H9 (cell line): ENCODE data around the gene SFRP2. TPM values are rescaled to one million over a fixed set of nuclear protein-coding genes. Genes with fewer than 3 reads are reported as not detected.

Experiments used
- DNase-seq: peaks from one replicate; pipeline ENCODE4 v3.0.0-alpha.2; 2017
- H2AFZ ChIP-seq: one replicate; pipeline ENCODE4 v1.6.1; 2013; ENCODE audit warnings: mild to moderate bottlenecking, low read length, control low read depth, moderate library complexity
- H2AK5ac ChIP-seq: 2 replicates; pipeline ENCODE4 v1.6.1; 2013; ENCODE audit warnings: low read length, control low read depth, mixed read lengths; ENCODE audit not compliant: insufficient read length
- H2BK120ac ChIP-seq: one replicate; pipeline ENCODE4 v1.6.1; 2013; ENCODE audit warnings: low read depth, mild to moderate bottlenecking, low read length, control low read depth, inconsistent platforms; ENCODE audit not compliant: poor library complexity, severe bottlenecking
- H2BK12ac ChIP-seq: 2 replicates; pipeline ENCODE4 v1.6.1; 2013; ENCODE audit warnings: low read length, control low read depth, mixed read lengths, low read depth; ENCODE audit not compliant: insufficient read length
- H2BK15ac ChIP-seq: 2 replicates; pipeline ENCODE4 v1.6.1; 2013; ENCODE audit warnings: low read depth, low read length, control low read depth
- H2BK20ac ChIP-seq: one replicate; pipeline ENCODE4 v1.6.1; 2013; ENCODE audit warnings: low read depth, mild to moderate bottlenecking, low read length, control low read depth, inconsistent platforms; ENCODE audit not compliant: poor library complexity, severe bottlenecking
- H2BK5ac ChIP-seq: 2 replicates; pipeline ENCODE4 v1.6.1; 2013; ENCODE audit warnings: low read length, control low read depth, mixed read lengths; ENCODE audit not compliant: insufficient read length
- H3K14ac ChIP-seq: 2 replicates; pipeline ENCODE4 v1.6.1; 2013; ENCODE audit warnings: low read length, control low read depth; ENCODE audit not compliant: insufficient read depth
- H3K18ac ChIP-seq: 2 replicates; pipeline ENCODE4 v1.6.1; 2013; ENCODE audit warnings: low read depth, mild to moderate bottlenecking, mixed read lengths, low read length, control low read depth; ENCODE audit not compliant: insufficient read length
- H3K23ac ChIP-seq: 2 replicates; pipeline ENCODE4 v1.6.1; 2013; ENCODE audit warnings: low read length, control low read depth, mixed read lengths, low read depth; ENCODE audit not compliant: insufficient read length
- H3K23me2 ChIP-seq: 2 replicates; pipeline ENCODE4 v1.6.1; 2013; ENCODE audit warnings: low read depth, mild to moderate bottlenecking, mixed read lengths, low read length, control low read depth; ENCODE audit not compliant: insufficient read length, poor library complexity, severe bottlenecking
- H3K27ac ChIP-seq: 2 replicates; pipeline ENCODE4 v1.5.1; 2013; ENCODE audit warnings: low read length, control low read depth, mixed read lengths, low read depth; ENCODE audit not compliant: insufficient read length
- H3K27me3 ChIP-seq: 2 replicates; pipeline ENCODE4 v1.6.1; 2013; ENCODE audit warnings: low read length, control low read depth, inconsistent platforms; ENCODE audit not compliant: insufficient read depth
- H3K4ac ChIP-seq: 2 replicates; pipeline ENCODE4 v1.6.1; 2013; ENCODE audit warnings: low read depth, mild to moderate bottlenecking, control low read depth, inconsistent platforms, low read length, moderate library complexity
- H3K4me1 ChIP-seq: 2 replicates; pipeline ENCODE4 v1.6.1; 2013; ENCODE audit warnings: low read length, control low read depth, inconsistent platforms; ENCODE audit not compliant: insufficient read depth
- H3K4me2 ChIP-seq: 2 replicates; pipeline ENCODE4 v1.6.1; 2013; ENCODE audit warnings: low read length, control low read depth, mixed read lengths; ENCODE audit not compliant: insufficient read length, insufficient read depth
- H3K56ac ChIP-seq: 2 replicates; pipeline ENCODE4 v1.6.1; 2013; ENCODE audit warnings: low read depth, mild to moderate bottlenecking, mixed read lengths, low read length, control low read depth; ENCODE audit not compliant: insufficient read length
- H3K79me1 ChIP-seq: 2 replicates; pipeline ENCODE4 v1.6.1; 2013; ENCODE audit warnings: low read depth, mild to moderate bottlenecking, moderate library complexity, low read length, control low read depth, inconsistent platforms; ENCODE audit not compliant: insufficient read depth, poor library complexity, severe bottlenecking
- H3K79me2 ChIP-seq: 2 replicates; pipeline ENCODE4 v1.6.1; 2013; ENCODE audit warnings: low read length, control low read depth, inconsistent platforms; ENCODE audit not compliant: insufficient read depth
- H3K9ac ChIP-seq: 2 replicates; pipeline ENCODE4 v1.6.1; 2013; ENCODE audit warnings: low read length, control low read depth, mixed read lengths; ENCODE audit not compliant: insufficient read length; ENCODE audit errors: extremely low read depth
- H3K9me3 ChIP-seq: one replicate; pipeline ENCODE4 v1.6.1; 2013; ENCODE audit warnings: low read depth, low read length, inconsistent platforms; ENCODE audit not compliant: control insufficient read depth
- H3T11ph ChIP-seq: one replicate; pipeline ENCODE4 v1.6.1; 2013; ENCODE audit warnings: mild to moderate bottlenecking, low read length, control low read depth, inconsistent platforms
- H4K20me1 ChIP-seq: one replicate; pipeline ENCODE4 v1.6.1; 2013; ENCODE audit not compliant: control insufficient read depth, insufficient read length, insufficient read depth
- H4K5ac ChIP-seq: 2 replicates; pipeline ENCODE4 v1.6.1; 2013; ENCODE audit warnings: low read depth, mild to moderate bottlenecking, mixed read lengths, low read length, control low read depth; ENCODE audit not compliant: insufficient read length
- H4K8ac ChIP-seq: replicated peaks from 2 replicates; pipeline ENCODE4 v1.6.1; 2013; ENCODE audit warnings: low read length, control low read depth, mixed read lengths, low read depth; ENCODE audit not compliant: insufficient read length
- H4K91ac ChIP-seq: 2 replicates; pipeline ENCODE4 v1.6.1; 2013; ENCODE audit warnings: low read depth, mild to moderate bottlenecking, moderate library complexity, mixed read lengths, low read length, control low read depth; ENCODE audit not compliant: insufficient read length
- H3K27ac Mint-ChIP-seq, 3 experiments: 2 replicates in 2 of 3; 3 replicates in 1 of 3; pipeline ENCODE4 v1.8.0; 2020 to 2021; ENCODE audit warnings: mixed read lengths in 3 of 3, mild to moderate bottlenecking in 1 of 3, moderate library complexity in 1 of 3
- H3K27me3 Mint-ChIP-seq: 2 replicates; pipeline ENCODE4 v1.8.0; 2021; ENCODE audit warnings: low read depth, mild to moderate bottlenecking, moderate library complexity, mixed read lengths
- H3K36me3 Mint-ChIP-seq, 3 experiments: 2 replicates in 2 of 3; 3 replicates in 1 of 3; pipeline ENCODE4 v1.8.0; 2020 to 2021; ENCODE audit warnings: low read depth in 3 of 3, mixed read lengths in 3 of 3; ENCODE audit not compliant: insufficient read depth in 1 of 3
- H3K4me1 Mint-ChIP-seq, 2 experiments: 2 replicates each; pipeline ENCODE4 v1.8.0; 2020; ENCODE audit warnings: mixed read lengths in 2 of 2
- H3K4me3 Mint-ChIP-seq, 2 experiments: 2 replicates in 1 of 2; 3 replicates in 1 of 2; pipeline ENCODE4 v1.8.0; 2020 to 2021; ENCODE audit warnings: mild to moderate bottlenecking in 2 of 2, mixed read lengths in 2 of 2, moderate library complexity in 1 of 2
- H3K9me3 Mint-ChIP-seq, 2 experiments: 2 replicates in 1 of 2; 3 replicates in 1 of 2; pipeline ENCODE4 v1.8.0; 2020; ENCODE audit warnings: mild to moderate bottlenecking in 2 of 2, mixed read lengths in 2 of 2, moderate library complexity in 1 of 2
- CTCF ChIP-seq: fragments of 200-600 bp; sonication (generic); conservative IDR thresholded peaks from 3 replicates; pipeline ENCODE4 v1.8.0; 2021; ENCODE audit warnings: antibody characterized with exemption, mild to moderate bottlenecking
- WGBS: extraction: QIAGEN DNeasy Blood & Tissue Kit; methylation state at CpG from one replicate; pipeline ENCODE4 v1.1.7; 2013; ENCODE audit warnings: missing lambda C conversion rate, low lambda C conversion rate, mixed read lengths; ENCODE audit not compliant: insufficient read length; ENCODE audit errors: extremely low coverage; 5-methylcytosine and 5-hydroxymethylcytosine counted together
- total RNA-seq: library from RNA; stranded (reverse); gene quantifications from 2 replicates; pipeline ENCODE4 v1.2.1, GENCODE V29; 2021

The SFRP2 gene
- total RNA-seq, 1 experiment from 2014 or later = 156 TPM

- peak overlapping the region; percentile 85 for H3K4me2 ChIP-seq
- DNase-seq = no peak
Observed at GRCh38 chr4:153758688-153759406, 30.0 kb downstream of the SFRP2 start.

More at GRCh38 chr4:153758688-153759406, 30.0 kb downstream of the SFRP2 start:
- no peak overlapping the region for H4K5ac ChIP-seq
- H3K4me3 Mint-ChIP-seq = peak overlapping the region; percentile 70 to 88
- no peaks in the 10 kb centered on the region for H3K27me3 ChIP-seq
- peaks cover 8 to 18% (median 11%) of the 10 kb centered on the region in 3 experiments for H3K36me3 Mint-ChIP-seq
- no peak overlapping the region for H3K27ac ChIP-seq
- H3K4ac ChIP-seq = no peak overlapping the region
- H2BK15ac ChIP-seq = no peak overlapping the region
- TF ChIP-seq CTCF = no peak
- H2BK20ac ChIP-seq = no peak overlapping the region
- H3K23me2 ChIP-seq = peaks cover 11% of the 10 kb centered on the region
- peaks cover 28 to 29% of the 10 kb centered on the region in 2 experiments for H3K4me1 Mint-ChIP-seq
- H2BK120ac ChIP-seq = no peak overlapping the region
- WGBS = no CpG with 5 or more reads among the region's 15 CpGs
- no peak overlapping the region for H2BK12ac ChIP-seq
- no peak overlapping the region for H4K8ac ChIP-seq
- H4K91ac ChIP-seq = no peak overlapping the region
- H3K79me1 ChIP-seq = no peaks in the 10 kb centered on the region
- H2AFZ ChIP-seq = no peak overlapping the region
- no peak overlapping the region for H2BK5ac ChIP-seq
- H3K9ac ChIP-seq = no peak overlapping the region
- no peak overlapping the region for H3K23ac ChIP-seq
- H3T11ph ChIP-seq = no peak overlapping the region
- no peaks in the 10 kb centered on the region for H3K79me2 ChIP-seq
- H4K20me1 ChIP-seq = no peaks in the 10 kb centered on the region
- H3K27me3 Mint-ChIP-seq = peaks cover 51% of the 10 kb centered on the region
- no peak overlapping the region for H3K14ac ChIP-seq
- H3K27ac Mint-ChIP-seq = no peak overlapping the region
- no peak overlapping the region for H3K56ac ChIP-seq
- peaks cover 10% of the 10 kb centered on the region for H3K4me1 ChIP-seq
- H3K9me3 ChIP-seq = no peaks in the 10 kb centered on the region
- H3K9me3 Mint-ChIP-seq = peaks cover 0 to 3% of the 10 kb centered on the region in 2 experiments; a peak in 2 of 5 replicates
- H2AK5ac ChIP-seq = no peak overlapping the region
- peak overlapping the region; percentile 9 for H3K18ac ChIP-seq
